IPS-NIHi7 (cell line): ENCODE data around the gene HECA.
A peak's percentile ranks its signal among the peaks of the same experiment; 100 is the strongest.
"Not testable (repeated sequence)": the region's sequence is repeated elsewhere in the genome, so short reads cannot be mapped to it uniquely, and the experiment has no call there.

Experiments
- DNase-seq: peaks from one replicate; pipeline ENCODE4 v3.0.0; 2012; ENCODE audit warnings: mixed read lengths; ENCODE audit errors: extremely low spot score

Gene HECA

GRCh38 chr6:139134817-139135577 is at the start of gene HECA:
HECA (plus strand) TSS chr6:139135080; CDS start chr6:139135397, 317 bp downstream.
- DNase-seq, result peak; percentile 95

DNA sequence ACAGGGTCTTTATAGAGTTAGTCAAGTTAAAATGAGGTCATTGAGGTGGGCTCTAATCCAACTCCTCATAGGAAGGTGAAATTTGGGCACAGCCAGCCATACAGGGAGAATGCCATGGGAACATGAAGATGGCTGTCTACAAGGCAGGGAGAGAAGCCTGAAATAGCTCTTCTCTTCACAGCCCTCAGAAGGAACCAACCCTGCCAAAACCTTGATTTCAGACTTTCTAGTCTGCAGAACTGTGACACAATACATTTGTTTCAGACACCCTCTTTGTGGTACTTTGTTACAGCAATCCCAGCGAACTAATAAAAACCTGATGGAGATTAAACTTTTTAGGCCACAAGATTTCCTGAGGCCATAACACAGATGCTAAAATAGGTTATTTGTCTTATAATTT is 43.1 kb upstream of the HECA start:
- DNase-seq, result no peak

DNA sequence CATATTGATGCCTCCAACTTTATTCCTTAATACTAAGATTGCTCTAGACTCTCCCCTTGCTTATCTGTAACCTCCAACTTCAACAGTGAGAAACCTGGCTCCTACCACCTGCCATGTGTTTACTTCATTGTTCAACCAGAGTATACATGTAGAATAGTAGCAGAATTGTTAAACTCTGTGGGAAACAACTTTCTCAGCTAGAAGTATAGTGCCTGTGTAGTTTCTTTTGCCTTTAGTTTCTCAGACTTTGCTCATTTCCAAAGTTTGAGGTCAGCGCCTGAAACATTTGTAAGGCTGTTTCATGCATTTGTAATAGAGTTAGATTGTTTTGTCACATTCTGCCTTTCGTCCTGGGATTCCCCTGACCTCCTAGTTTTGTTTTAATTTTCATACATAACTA is 34.9 kb upstream of the HECA start:
- DNase-seq, result no peak

DNA sequence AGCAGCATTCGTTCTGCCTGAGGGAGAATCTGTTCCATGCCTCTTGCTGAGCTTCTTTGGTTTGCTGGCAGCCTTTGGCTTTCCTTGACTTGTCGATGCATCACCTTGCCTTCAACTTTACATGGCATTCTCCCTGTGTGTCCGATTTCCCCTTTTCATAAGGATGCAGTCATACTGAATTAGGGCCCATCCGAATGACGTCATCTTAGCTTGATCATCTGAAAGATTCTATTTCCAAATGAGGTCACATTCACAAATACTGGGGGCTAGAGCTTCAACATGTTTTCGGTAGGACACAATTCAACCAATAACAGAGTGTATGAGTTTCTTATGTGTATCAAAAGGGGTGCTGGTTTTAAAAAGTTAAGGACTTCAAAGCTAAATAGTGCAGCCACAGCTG is 27.8 kb upstream of the HECA start:
- no peak for DNase-seq

DNA sequence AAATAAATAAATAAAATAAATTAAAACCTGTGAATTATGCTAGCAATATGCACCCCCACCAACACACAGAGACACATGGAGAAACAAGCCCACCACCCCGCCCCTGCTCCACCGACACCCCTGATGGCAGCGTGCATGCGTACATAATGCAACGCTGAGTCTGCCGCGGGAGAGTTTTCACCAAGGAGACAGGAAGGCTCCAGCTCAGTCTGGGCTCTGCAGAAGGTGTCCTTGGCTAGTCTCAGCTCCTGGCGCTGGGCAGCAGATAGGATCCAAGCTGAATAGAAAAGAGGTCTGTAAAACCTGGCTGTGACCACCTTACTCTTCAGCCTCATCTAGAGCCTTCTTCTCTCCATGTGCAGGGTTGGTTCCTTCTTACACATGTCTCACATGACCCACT is 26.5 kb upstream of the HECA start:
- DNase-seq, result no peak

DNA sequence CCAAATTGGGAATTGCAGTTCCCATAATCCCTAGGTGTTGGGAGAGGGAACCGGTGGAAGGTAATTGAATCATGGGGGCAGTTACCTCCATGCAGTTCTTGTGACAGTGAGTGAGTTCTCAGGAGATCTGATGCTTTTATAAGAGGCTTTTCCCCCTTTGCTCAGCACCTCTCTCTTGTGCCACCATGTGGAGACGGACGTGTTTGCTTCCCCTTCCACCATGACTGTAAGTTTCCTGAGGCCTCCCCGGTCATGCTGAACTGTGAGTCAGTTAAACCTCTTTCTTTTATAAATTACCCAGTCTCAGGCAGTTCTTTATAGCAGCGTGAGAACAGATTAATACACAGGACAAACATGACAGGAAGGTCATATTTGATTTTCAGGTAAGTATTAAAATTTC is 25.3 kb upstream of the HECA start:
- no peak for DNase-seq

- no peak for DNase-seq
These were observed 22.7 kb upstream of the HECA start for GRCh38 chr6:139112146-139112545.

DNA sequence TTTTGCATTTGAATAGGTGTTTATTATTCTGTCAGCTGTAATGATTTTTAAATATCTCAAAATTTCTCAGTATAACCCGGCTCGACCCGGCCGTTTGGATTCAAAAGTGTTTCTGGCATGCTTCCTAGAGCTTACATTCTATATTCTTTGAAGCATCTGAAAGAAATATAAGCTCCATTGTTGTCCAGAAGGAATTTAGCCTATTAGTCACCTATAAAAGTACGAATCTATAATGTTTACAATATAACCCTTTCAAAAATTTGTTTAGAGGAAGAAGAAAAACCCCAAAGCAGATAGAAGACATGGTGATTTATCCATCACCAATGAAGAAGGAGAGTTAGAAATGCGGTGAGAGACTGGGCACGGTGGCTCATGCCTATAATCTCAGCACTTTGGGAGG is 22.3 kb upstream of the HECA start:
- no peak for DNase-seq

DNA sequence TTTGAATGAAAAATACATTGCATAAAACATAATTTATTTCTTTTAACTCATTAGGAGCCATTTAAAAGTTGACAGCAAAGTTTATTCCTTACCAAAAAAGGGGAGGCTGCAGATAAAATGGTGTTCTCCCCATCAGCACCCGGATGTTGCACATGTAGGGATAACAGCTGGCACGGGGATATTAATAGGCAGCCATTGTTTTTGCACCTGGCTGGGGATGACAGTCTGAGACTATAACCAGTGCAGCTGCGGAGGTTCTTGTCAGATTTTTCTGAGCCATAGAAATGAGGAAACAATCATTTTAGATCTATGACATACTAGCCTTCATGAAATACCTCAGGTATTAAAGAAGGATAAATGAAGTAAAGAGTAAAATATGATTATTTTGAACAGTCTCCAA is 20.1 kb upstream of the HECA start:
- no peak for DNase-seq

- DNase-seq, result no peak
These were observed 18.7 kb upstream of the HECA start for GRCh38 chr6:139115989-139116758.

GRCh38 chr6:139117734-139118133 is 17.1 kb upstream of the HECA start:
- DNase-seq, result no peak

GRCh38 chr6:139119552-139119951 is 15.3 kb upstream of the HECA start:
- DNase-seq, result no peak

GRCh38 chr6:139122823-139123222 is 12.1 kb upstream of the HECA start:
- not testable (repeated sequence) for DNase-seq

DNA sequence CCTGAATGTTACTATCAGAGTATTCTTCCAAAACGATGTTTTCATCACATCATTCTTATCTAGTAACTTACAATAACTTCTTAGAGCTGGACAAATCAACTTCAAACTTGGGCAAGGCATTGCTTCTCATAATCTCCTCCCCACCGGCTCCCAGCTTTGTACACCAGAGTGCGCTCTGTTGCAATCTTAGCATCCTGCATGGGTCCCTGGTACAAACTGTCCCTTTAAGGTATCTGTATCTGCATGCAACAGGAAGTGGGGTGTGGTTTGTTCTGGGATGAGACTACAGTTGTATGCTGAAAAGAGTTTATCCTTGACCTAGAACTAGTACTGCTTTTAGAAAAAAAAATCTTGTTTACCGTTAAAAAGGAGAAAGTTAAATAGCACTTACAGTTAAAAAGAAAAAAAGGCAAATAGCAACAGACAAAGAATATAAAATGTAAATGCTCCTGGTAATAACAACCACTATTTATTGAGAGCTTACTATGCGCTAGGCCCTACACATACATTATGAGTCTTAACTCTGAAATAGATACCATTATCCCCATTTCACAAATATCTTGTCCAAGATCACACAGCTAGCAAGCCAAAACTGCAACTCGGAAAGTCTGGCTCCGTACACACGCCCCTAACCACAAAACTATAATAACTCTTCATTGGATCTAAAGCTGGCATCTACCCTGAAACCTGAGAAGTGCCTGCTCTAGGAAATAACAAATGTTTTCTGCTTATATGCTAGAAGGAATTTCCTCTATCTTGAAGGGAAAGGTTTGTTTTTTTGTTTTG is 9.8 kb upstream of the HECA start:
- peak; percentile 61 for DNase-seq

DNA sequence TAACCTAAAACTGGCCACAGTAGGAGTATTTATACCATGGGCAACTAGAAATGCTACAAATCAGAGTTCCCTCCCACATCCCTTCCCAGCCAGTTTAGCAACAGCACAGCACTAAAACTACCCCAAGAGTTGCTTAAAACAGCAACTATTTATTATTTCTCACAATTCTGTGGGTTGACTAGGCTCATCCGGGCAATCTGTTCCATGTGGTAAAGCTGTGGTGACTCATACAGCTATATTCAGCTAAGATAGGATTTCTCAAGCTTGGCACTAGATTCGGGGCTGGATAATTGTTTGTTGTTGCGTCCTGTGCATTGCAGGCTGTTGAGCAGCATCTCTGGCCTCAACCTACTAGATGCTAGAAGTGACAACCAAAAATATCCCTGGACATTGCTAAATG is 8.6 kb upstream of the HECA start:
- DNase-seq, result no peak

- no peak for DNase-seq
These were observed 7.9 kb upstream of the HECA start for GRCh38 chr6:139126931-139127330.

DNA sequence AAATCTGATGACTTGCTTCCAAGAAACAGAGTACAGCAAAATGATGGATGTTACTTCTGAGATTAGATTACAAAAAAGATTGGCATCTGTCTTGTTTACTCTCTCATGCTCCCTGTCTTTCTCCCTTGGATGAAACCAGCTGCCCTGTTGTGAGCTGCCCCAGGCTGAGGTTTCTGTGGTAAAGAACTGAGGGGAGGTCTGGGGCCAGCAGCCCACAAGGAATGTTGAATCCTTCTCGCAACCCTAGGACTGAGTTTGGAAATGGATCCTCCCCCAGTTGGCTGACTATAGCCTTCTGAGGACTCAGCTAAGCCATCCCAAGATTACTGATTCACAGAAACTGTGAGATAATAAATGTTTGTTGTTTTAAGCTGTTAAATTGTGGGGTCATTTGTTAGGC is 5.6 kb upstream of the HECA start:
- DNase-seq, result no peak

- no peak for DNase-seq
These were observed 3.1 kb upstream of the HECA start for GRCh38 chr6:139131736-139132280.

DNA sequence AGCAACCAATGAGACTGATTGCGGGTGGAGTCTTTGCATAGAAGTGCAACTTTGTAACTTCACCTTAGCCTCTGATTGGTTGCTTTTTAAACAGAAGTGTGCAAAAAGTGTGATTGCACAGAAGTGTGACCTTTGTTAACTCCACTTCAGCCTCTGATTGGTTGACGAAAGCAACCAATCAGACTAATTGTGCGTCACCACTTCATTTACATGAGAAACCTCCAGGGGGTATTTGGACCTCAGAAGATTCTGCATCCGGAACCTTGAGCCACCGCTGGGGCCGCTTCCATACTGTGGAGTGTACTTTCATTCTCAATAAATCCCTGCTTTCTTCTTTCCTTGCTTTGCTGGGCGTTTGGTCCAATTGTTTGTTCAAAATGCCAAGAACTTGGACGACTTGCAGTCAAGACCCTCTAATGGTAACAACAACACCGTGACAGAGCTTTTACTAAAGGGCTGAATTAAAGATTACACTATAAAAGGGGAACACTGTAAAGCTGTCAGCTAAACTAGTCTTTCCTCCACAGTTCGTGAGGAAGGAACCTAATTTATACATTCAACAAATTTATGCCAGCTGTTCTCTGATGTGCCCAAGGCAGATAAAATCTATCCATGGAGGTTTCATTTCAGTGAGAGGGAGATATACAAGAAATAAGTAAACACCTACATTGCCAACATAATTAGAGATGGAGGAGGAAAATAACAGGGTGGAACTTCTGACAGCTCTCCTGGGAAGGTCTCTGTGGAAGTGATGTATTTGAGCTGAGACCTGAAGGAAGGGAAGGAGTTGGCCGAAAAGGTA is 1.4 kb upstream of the HECA start:
- DNase-seq, result no peak

GRCh38 chr6:139134064-139134395 is 850 bp upstream of the HECA start:
- DNase-seq, result no peak
